Ovary (tissue), 3 donors: ENCODE measurements around the gene DCBLD1.

ENCODE experiments used
- CTCF ChIP-seq, 3 donors: fragments of 450-650 bp in 2 of 3; fragments of 200-600 bp in 1 of 3; IDR thresholded peaks; one replicate each; pipeline versions ENCODE4 v1.5.1 to v1.8.0; 2016 to 2022; ENCODE audit warnings: antibody characterized with exemption in 3 of 3, mild to moderate bottlenecking in 1 of 3
- EP300 ChIP-seq: sonication (generic); formaldehyde crosslinking; IDR thresholded peaks from one replicate; pipeline ENCODE4 v1.6.1; 2017; ENCODE audit warnings: antibody characterized with exemption
- POLR2A ChIP-seq: fragments of 450-650 bp; IDR thresholded peaks from one replicate; pipeline ENCODE4 v1.6.1; 2017; ENCODE audit warnings: antibody characterized with exemption, mild to moderate bottlenecking, moderate library complexity
- donor health status: DM: no; HTN: no; CAD: no.

DNA sequence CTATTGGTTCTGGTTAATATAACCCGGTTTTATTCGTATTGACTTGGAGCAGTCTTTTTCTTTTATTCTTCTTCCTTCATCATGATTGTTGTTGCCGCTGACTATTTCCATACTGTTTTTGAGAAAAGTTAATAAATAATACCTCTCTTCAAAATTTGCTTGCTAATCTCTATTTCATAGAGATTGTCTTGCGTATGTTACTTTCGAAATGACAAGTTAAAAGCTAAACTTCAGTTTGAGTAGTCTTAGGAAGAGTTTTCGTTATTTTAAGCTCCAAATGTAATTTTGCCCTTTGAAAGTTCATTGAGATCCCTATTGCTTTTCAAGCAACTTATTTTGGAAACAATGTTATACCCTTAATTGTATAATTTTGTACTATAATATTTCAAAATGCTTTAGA lies 36.4 kb downstream of the DCBLD1 start:
- no peak for TF ChIP-seq CTCF (IDR thresholded peaks at IDR 0.05)
- no peak for TF ChIP-seq POLR2A
- TF ChIP-seq EP300: no peak
